Peyer's patch (tissue), 4 donors: ENCODE measurements around the gene RPAP3. TPM values are rescaled to one million over a fixed set of nuclear protein-coding genes. Genes with fewer than 3 reads are reported as not detected.

ENCODE experiments used
- DNase-seq, 3 donors: peaks; one replicate each; pipeline ENCODE4 v3.0.0-alpha.2; 2017 to 2019
- H3K27ac ChIP-seq, 4 donors: fragments of 200-600 bp; sonication (generic); one replicate each; pipeline ENCODE4 v1.5.1; 2016 to 2019
- H3K27me3 ChIP-seq, 2 donors: fragments of 200-600 bp; sonication (generic); one replicate each; pipeline ENCODE4 v1.5.1; 2019
- H3K36me3 ChIP-seq, 3 donors: fragments of 200-600 bp; sonication (generic); one replicate each; pipeline ENCODE4 v1.5.1; 2016 to 2019
- H3K4me1 ChIP-seq, 4 donors: fragments of 200-600 bp; sonication (generic); one replicate each; pipeline ENCODE4 v1.5.1; 2016 to 2019
- H3K4me3 ChIP-seq, 4 donors: fragments of 200-600 bp; sonication (generic); 1 replicate in 3 of 4; 2 replicates in 1 of 4; pipeline ENCODE4 v1.5.1; 2016 to 2019; ENCODE audit warnings: mild to moderate bottlenecking in 1 of 4
- H3K9me3 ChIP-seq, 4 donors: fragments of 200-600 bp; sonication (generic); one replicate each; pipeline ENCODE4 v1.5.1; 2016 to 2019; ENCODE audit warnings: mild to moderate bottlenecking in 1 of 4
- CTCF ChIP-seq, 6 experiments: fragments of 450-650 bp in 4 of 6; fragments of 200-600 bp in 2 of 6; sonication (generic) in 1 of 6; IDR thresholded peaks; one replicate each; pipeline ENCODE4 v1.5.1; 2017 to 2019; ENCODE audit warnings: antibody characterized with exemption in 6 of 6, mild to moderate bottlenecking in 3 of 6, moderate library complexity in 1 of 6
- POLR2A ChIP-seq, 2 donors: fragments of 450-650 bp; IDR thresholded peaks; one replicate each; pipeline ENCODE4 v1.5.1; 2017; ENCODE audit warnings: antibody characterized with exemption in 2 of 2, mild to moderate bottlenecking in 2 of 2, moderate library complexity in 2 of 2
- total RNA-seq, 4 donors: library from RNA; depleted of rRNA; stranded (reverse); fragments of >200 nt; gene quantifications; one replicate each; pipeline ENCODE4 v1.1.0, GENCODE V29; 2016

RPAP3 gene
- total RNA-seq, 4 donors from 2014 or later, result 5.4 to 33.8 (median 13.3) TPM

GRCh38 chr12:47615711-47616110 lies 90.1 kb downstream of the RPAP3 start:
- TF ChIP-seq CTCF (IDR thresholded peaks at IDR 0.05) (no peak), POLR2A (IDR thresholded peaks at IDR 0.05) (no peak)
- no peaks in the 10 kb centered on the region for H3K27me3 ChIP-seq
- no peaks in the 10 kb centered on the region for H3K4me1 ChIP-seq
- H3K27ac ChIP-seq, result no peak overlapping the region
- H3K9me3 ChIP-seq, result peaks cover 0 to 7% (median 3%) of the 10 kb centered on the region in 4 donors
- no peak for DNase-seq
- no peaks in the 10 kb centered on the region for H3K36me3 ChIP-seq
- no peak overlapping the region for H3K4me3 ChIP-seq

- Histone ChIP-seq H3K36me3 (no peaks in the 10 kb centered on the region), H3K27ac (no peak overlapping the region), H3K4me3 (no peak overlapping the region), H3K27me3 (no peaks in the 10 kb centered on the region), H3K4me1 (no peaks in the 10 kb centered on the region), H3K9me3 (peaks cover 0 to 7% (median 3%) of the 10 kb centered on the region in 4 donors)
- TF ChIP-seq CTCF (IDR thresholded peaks at IDR 0.05) (no peak), POLR2A (IDR thresholded peaks at IDR 0.05) (no peak)
- no peak for DNase-seq
Observed at GRCh38 chr12:47614521-47614920, 91.3 kb downstream of the RPAP3 start.

GRCh38 chr12:47612953-47613352 lies 92.9 kb downstream of the RPAP3 start:
- TF ChIP-seq CTCF (IDR thresholded peaks at IDR 0.05) (no peak), POLR2A (IDR thresholded peaks at IDR 0.05) (no peak)
- Histone ChIP-seq H3K4me3 (no peak overlapping the region), H3K36me3 (no peaks in the 10 kb centered on the region), H3K4me1 (no peaks in the 10 kb centered on the region), H3K9me3 (peaks cover 0 to 7% (median 3%) of the 10 kb centered on the region in 4 donors), H3K27me3 (no peaks in the 10 kb centered on the region), H3K27ac (no peak overlapping the region)
- no peak for DNase-seq

- H3K27me3 ChIP-seq, result no peaks in the 10 kb centered on the region
- no peak for DNase-seq
- H3K27ac ChIP-seq, result no peak overlapping the region
Observed at GRCh38 chr12:47611906-47612305, 93.9 kb downstream of the RPAP3 start.

More at GRCh38 chr12:47611906-47612305, 93.9 kb downstream of the RPAP3 start:
- Histone ChIP-seq H3K4me1 (no peaks in the 10 kb centered on the region), H3K4me3 (no peak overlapping the region), H3K36me3 (no peaks in the 10 kb centered on the region), H3K9me3 (peaks cover 0 to 7% (median 3%) of the 10 kb centered on the region in 4 donors)
- TF ChIP-seq CTCF (IDR thresholded peaks at IDR 0.05), result no peak
- TF ChIP-seq POLR2A (IDR thresholded peaks at IDR 0.05), result no peak

Other genes starting within 250 kb of the RPAP3 start
- gene ENDOU, start 19.5 kb upstream of the RPAP3 start, total RNA-seq, result not detected
- 10 to 100 TPM in 3 of 4 donors, 1 to 10 TPM in 1; 4.9 to 33.0 (median 16.9) TPM for gene RAPGEF3, start 52.9 kb upstream of the RPAP3 start, total RNA-seq
- gene SLC48A1, start 67.2 kb upstream of the RPAP3 start, total RNA-seq, result 10 to 100 TPM; 14.9 to 21.5 (median 15.9) TPM
- gene HDAC7, start 113.9 kb upstream of the RPAP3 start, total RNA-seq, result 10 to 100 TPM in 3 of 4 donors, 1 to 10 TPM in 1; 9.8 to 80.9 (median 36.8) TPM
- 100 to 1,000 TPM in 3 of 4 donors, 10 to 100 TPM in 1; 75.1 to 193 (median 156) TPM for gene VDR, start 199.0 kb upstream of the RPAP3 start, total RNA-seq